Measurements from ENCODE around the gene ANTXRL. TPM values are rescaled to one million over a fixed set of nuclear protein-coding genes. Genes with fewer than 3 reads are reported as not detected.

ANTXRL gene
- total and polyA plus RNA-seq, 2 of the 8 experiments (the other 6 are each of a cell fraction or from before 2014, with no cell fraction given), result not detected

- TF ChIP-seq GABPA (IDR thresholded peaks at IDR 0.05; ENCODE audit: borderline replicate concordance, insufficient read depth, low read length), result no peak
- TF ChIP-seq MAFK (IDR thresholded peaks at IDR 0.05; ENCODE audit: low read depth, low read length), result no peak
- TF ChIP-seq TCF12 (IDR thresholded peaks at IDR 0.05; ENCODE audit: low read depth, low read length), result no peak
Measured at GRCh38 chr10:46237815-46238510, 48.8 kb upstream of the ANTXRL start (continued).

All from H1 (cell line).